ENCODE measurements around the gene PSMG4.

Gene PSMG4

GRCh38 chr6:3258720-3259490 is at the start of gene PSMG4:
PSMG4 (plus strand) TSS chr6:3258947; CDS start chr6:3259023, 76 bp downstream.
- peak; percentile 63 for DNase-seq

- DNase-seq, result peak; percentile 91
Observed at GRCh38 chr6:3209114-3210023, 49.4 kb upstream of the PSMG4 start.

- DNase-seq, result no peak
Observed at GRCh38 chr6:3210024-3210610, 48.6 kb upstream of the PSMG4 start.

GRCh38 chr6:3211681-3212080 is 47.1 kb upstream of the PSMG4 start:
- DNase-seq, result no peak

- DNase-seq, result no peak
Observed at GRCh38 chr6:3212261-3212660, 46.5 kb upstream of the PSMG4 start.

- no peak for DNase-seq
Observed at GRCh38 chr6:3213334-3213695, 45.4 kb upstream of the PSMG4 start.

- DNase-seq, result no peak
Observed at GRCh38 chr6:3214898-3215297, 43.8 kb upstream of the PSMG4 start.

GRCh38 chr6:3217286-3217685 is 41.5 kb upstream of the PSMG4 start:
- DNase-seq, result no peak

GRCh38 chr6:3218266-3218665 is 40.5 kb upstream of the PSMG4 start:
- DNase-seq, result no peak

GRCh38 chr6:3220366-3220765 is 38.4 kb upstream of the PSMG4 start:
- DNase-seq, result no peak

- DNase-seq, result no peak
Observed at GRCh38 chr6:3221578-3221977, 37.2 kb upstream of the PSMG4 start.

GRCh38 chr6:3222506-3223038 is 36.2 kb upstream of the PSMG4 start:
- DNase-seq, result peak; percentile 53

- DNase-seq, result no peak
Observed at GRCh38 chr6:3226042-3226441, 32.7 kb upstream of the PSMG4 start.

GRCh38 chr6:3226481-3227362 is 32.0 kb upstream of the PSMG4 start:
- DNase-seq, result no peak

- DNase-seq, result peak; percentile 74
Observed at GRCh38 chr6:3227363-3228045, 31.2 kb upstream of the PSMG4 start, which contains the start of gene TUBB2B. TUBB2B (minus strand) TSS chr6:3227653; CDS start chr6:3227543, 110 bp downstream.

GRCh38 chr6:3228046-3228671 is 30.6 kb upstream of the PSMG4 start:
- peak; percentile 80 for DNase-seq

GRCh38 chr6:3228771-3229565 is 29.8 kb upstream of the PSMG4 start:
- DNase-seq, result peak; percentile 49

GRCh38 chr6:3229566-3230178 is 29.1 kb upstream of the PSMG4 start:
- peak; percentile 60 for DNase-seq

- DNase-seq, result no peak
Observed at GRCh38 chr6:3230256-3230882, 28.4 kb upstream of the PSMG4 start.
